GM19438 (cell line): ENCODE measurements around the gene JOSD2.

Experiments
- ATAC-seq: cut with Tn5 transposase; IDR thresholded peaks from one replicate; pipeline ENCODE4 v1.9.1; 2021; ENCODE audit warnings: low read depth; ENCODE audit not compliant: unreplicated experiment

The JOSD2 gene

DNA sequence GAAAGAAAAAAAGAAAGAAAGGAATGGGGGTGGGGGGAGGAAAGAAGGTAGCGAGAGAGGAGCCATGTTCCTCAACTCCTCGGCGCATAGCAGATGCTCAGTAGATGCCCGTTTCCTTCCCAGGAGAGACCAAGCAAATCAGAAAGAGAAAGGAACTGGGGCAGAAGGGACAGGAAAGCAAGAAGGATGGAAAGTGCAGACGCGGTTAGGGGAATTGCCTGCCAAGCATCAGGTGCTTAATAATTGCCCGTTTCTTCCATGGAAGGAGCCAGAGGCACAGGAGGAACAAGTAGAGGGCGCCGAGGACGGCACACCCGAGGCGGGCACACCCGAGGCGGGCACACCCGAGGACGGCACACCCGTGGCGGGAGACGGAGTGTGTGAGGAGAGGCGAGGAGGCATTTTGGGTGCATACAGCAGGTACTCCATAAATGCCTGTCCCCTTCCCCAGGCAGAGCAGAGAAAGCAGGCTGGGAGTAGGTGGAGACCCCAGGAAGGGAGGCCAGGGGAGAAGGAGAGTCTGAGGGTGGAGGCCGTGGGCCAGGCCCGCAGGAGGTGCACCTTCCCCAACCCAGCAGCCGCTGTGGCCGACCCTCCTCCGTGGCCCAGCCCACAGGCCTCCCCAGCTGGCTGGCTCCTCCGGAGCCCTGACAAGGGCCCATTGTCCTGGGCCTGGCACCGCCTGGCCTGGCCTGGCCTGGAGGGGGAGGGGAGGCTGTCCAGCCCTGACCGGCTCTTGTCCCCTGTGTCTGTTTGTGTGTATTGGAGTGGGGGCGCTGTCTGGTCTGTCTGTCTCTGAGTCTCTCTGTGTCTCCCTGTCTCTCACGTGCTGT, 14.6 kb downstream of the JOSD2 start:
- no peak for ATAC-seq

DNA sequence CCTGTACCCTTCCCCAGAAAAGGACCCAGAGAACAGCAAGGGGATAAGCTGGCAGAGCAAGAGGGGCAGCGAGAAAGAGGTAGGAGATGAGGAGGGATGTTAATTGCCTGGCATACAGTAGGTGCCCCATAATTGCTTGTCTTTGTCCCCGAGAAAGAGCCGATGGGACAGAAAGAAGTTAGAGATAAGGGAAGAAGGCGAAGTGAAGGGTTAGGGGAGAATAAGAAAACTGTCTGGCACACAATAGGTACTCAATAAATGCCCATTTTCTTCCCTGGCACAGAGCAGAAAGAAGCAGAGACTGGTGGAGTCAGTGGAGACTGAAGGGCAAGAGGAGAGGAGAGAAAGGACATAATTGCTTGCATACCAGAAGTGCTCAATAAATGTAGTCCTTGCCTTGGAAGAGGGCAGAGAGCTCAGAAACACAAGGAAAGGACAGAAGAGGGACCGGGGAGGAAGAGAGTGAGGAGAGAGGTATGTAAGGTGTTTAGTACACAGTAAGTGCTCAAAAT, 15.9 kb downstream of the JOSD2 start:
- no peak for ATAC-seq

DNA sequence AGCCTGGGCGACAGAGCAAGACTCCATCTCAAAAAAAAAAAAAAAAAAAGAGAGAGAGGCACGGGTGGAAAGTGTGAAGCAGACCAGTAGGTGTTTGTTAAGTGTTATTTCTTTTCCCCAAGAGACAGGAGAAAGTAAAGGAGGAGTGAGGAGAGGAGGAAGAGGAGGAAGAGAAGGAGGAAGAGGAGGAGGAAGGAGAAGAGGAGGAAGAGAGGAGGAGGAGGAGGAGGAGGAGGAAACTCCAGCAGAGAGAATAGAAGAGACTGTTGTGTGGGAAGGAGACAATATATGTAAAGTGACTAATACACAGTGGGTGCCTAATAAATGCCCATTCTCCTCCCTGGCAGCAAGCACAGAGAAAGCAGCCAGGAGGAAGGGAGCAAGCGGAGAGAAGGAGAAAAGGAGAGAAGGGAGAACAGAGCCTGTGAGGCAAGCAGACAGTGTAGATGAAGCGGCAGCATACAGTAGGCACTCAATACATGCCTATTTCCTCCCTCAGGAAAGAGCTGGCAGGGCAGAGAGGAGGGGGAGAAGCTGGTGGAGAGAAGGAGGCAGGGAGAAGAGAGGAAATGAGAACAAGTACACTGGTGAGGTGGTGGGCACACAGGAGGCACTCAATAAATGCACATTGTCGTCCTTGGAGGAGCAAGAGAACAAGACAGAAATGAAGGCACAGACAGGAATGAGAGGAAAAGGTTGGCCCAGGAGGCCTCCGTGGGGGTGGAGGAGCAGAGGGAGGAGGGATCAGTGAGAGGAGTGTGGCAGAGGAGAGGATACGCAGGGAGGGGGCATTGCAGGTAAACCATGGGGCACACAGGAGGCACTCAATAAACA, 16.6 kb downstream of the JOSD2 start:
- no peak for ATAC-seq

DNA sequence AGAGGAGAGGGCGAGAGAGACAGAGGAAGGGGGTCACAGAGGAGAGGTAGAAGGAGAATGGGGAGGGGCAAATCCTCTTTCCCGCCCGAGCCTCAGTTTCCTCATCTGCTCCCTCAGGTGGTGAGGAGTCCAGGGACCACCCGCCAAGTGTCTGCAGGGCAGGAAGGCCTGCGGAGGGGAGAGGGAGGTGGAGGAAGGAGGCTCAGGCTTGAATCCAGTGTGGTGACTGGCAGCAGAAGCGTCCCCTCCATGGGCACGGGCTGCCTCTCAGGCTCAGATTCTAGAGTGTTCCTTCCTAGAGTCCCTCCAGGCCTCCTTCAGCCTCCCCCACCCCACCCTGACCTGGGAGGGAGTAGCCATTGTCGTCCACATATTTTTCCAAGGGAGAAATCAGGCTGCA, 17.8 kb downstream of the JOSD2 start:
- ATAC-seq: no peak

DNA sequence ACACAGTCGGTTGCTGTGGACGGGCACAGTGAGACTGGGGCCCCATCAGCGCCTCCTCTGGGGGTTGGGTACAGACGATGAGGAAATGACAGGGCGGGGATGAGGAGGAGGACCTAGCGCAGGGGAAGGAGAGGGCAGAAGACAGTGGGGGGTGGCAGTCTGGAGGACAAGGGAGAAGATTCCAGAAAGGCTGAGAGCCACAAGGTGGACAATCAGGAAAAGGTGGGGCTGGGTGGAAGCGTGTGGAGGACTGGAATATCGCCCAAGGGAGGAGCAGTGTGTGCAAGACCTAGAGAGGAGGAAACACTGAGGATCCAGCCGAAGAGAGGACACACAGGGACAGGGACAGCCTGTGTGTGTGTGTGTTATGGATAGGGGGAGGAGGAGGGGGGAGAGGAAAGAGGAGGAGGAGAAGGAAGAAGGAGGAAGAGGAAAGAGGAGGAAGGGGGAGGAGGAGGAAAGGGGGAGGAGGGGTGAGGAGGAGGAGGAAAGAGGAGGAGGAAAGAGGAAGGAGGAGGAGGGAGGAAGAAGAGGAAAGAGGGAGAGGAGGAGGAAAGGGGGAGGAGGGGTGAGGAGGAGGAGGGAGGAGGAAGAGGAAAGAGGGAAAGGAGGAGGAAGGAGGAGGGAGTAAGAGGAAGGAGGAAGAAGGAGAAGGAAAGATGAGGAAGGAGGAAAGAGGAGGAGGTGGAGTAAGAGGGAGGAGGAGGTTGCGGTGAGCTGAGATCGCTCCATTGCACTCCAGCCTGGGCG, 18.5 kb downstream of the JOSD2 start:
- ATAC-seq: no peak

DNA sequence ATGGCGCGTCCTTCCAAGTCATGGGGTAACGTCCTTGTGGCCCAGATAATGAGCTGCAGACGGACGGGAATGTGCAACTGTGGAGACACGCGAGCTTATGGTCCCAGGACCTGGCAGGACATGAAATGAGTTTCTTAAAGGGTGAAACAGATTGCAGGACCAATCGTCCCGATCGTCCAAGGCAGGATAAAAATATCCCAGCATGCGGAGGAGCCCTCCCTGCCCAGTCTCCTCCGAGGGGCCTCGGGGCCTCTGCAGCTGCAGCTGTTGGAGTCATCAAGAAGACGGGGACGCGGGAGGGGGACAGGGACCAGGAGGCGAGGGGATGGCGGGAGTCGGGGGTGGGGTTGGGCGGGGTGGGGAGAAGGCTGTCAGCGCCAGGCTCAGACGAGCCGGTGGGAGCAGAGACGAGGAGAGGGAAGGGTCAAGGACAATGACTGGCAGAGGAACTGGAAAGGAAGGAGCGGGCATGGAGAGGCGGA, 20.0 kb downstream of the JOSD2 start:
- no peak for ATAC-seq

DNA sequence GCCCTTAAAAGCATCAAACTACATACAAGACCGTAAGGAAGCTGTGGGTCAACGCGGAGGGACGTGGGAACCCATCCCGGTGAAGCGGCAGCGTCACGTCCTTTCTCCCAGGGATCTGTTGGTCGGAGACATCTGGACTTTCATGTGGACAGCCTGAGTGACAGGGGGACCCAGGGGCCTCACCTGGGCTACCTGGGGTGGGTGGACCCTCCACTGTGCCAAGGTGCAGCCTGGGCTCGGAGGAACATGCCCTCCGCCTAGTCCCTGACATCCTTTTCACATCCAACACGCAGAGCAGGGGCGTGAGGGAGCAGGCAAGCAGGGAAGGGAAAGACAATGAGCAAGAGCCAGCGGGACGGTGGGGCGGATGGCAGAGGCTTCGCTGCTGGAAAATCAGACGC, 20.6 kb downstream of the JOSD2 start:
- ATAC-seq: no peak

DNA sequence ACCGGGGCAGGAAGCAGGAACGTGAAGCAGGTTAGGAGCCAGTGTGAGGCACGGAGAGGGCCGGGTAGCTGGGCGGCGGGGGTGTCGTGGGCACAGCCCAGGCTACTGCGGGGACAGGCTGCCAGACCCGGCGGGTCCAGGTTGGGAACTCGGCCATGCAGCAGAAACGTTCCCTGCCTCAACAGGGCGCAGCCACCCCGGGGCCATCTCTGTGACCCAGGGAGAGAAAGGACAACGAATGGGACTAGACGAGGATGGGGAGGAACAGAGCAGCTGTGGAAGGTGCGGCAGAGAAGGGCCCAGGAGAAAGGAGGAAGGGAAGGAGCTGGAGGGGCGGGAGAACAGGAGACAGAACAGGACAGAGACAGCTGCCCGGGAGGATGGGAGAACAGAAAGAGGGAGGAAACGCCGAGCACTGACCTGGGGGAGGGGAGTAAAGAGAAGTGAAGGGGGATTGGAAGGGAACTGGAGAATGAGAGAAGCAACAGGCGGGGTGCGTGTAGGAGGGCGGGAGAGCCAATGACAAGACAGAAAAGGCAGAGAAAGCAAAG, 21.5 kb downstream of the JOSD2 start:
- no peak for ATAC-seq

DNA sequence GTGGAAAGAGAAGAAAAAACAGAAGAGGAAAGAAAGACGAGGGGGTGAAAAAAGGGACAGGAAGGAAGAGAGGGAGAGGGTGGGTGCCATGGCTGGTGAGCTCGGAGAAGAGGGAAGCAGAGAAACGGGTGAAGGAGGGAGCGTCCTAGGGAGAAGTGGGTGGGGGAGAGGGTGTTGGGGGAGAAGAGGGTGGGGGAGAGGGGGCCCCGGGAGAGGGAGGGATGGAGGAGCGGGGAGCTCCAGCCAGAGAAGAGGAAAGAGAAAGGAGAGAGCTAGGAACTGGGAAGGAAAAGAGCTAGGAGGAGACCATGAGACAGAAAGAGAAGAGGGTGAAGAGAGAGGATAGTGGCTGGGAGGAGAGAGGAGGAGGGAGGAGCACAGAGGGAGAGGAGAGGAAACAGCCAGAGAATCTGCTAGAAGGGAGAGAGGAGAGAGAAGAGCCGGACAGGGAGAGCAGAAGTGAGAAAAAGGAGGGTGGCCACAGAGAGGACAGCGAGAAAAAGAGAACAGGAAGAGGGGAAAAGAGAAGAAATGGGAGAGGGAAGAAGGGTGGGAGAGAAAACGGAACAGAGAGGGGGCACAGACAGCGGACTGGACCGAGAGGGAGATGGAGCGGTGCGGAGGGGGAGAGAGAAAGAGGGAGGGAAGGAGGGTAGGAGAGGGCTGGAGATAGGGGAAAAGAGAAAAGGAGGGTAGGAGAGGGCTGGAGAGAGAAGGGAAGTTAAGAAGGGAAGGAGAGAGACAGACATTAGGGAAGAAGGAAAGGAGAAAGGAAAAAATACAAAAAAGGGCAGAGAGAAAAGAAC, 22.4 kb downstream of the JOSD2 start:
- no peak for ATAC-seq

DNA sequence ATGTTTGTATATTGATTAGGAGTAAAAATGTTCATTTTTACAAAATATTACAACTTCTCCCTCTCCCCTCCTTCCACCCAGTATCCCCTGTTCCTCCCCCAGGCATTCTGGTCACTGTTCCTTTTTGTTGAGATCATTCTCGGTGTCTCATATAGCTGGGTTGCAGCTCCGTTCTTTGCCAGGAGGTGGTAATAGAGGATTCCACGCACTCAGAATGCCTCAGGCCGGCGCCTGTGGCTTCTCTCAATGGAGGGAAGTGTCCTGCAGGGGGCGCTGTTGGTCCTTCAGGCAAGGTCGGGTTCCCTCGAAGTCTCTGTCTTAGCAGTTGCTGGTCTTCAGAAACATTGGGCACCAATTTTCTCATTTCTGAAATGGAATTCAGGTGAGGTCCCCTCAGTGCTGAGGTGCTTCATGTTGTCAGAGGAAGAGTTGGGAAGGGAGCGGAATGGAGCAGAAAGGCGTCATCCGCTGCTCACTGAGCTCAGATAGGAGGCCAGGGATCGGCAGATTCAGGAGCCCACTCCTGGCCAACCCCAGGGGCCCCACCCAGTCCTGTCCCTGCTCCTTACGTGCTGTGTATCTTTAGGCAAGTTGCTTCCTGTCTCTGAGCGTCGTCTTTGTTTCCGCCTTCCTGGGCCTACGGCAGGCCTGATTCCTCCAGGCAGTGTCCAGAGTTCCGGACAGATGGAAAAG, 24.0 kb downstream of the JOSD2 start:
- ATAC-seq: no peak

DNA sequence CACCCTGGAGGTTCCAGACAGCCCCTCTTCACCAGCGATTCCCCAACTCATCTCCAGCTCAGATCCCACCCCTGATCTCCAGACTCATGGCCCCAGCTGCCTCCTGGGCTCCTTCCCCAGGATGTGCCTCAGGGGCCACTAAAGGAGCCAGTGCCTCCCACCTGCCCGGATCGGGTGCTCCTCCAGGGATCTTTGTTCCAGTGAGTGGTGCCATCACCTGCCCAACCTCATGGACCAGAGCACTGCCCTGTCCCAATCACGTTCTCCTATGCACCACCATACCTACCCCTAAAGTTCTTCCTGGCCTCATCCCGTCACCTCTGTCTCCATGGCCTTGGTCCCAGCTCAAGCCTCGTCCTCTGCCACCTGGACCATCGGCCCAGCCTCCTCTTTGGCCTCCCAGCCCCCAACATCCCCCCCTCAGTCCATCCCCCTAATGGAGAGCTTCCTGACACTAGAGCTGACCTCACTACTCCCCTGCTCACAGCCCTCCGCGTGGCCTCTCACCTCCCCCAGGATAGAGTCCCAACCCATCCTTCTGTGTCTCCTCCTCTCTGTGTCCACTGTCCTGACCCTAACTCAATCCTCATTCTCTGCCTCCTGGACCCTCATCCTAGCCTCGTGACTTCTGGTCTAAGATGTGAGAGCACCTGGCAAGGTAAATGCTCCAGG, 25.6 kb downstream of the JOSD2 start:
- no peak for ATAC-seq

DNA sequence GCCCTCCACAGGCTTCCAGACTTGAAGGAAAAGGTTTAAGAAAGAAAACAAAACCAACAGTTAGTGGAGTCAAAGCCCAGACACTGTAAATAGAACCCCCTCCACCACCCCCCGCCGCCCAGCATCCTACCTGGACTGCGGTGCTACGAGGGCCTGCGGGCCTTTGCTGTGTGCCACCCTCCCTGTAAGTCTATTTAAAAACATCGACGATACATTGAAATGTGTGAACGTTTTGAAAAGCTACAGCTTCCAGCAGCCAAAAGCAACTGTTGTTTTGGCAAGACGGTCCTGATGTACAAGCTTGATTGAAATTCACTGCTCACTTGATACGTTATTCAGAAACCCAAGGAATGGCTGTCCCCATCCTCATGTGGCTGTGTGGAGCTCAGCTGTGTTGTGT, 28.1 kb downstream of the JOSD2 start:
- ATAC-seq: no peak

DNA sequence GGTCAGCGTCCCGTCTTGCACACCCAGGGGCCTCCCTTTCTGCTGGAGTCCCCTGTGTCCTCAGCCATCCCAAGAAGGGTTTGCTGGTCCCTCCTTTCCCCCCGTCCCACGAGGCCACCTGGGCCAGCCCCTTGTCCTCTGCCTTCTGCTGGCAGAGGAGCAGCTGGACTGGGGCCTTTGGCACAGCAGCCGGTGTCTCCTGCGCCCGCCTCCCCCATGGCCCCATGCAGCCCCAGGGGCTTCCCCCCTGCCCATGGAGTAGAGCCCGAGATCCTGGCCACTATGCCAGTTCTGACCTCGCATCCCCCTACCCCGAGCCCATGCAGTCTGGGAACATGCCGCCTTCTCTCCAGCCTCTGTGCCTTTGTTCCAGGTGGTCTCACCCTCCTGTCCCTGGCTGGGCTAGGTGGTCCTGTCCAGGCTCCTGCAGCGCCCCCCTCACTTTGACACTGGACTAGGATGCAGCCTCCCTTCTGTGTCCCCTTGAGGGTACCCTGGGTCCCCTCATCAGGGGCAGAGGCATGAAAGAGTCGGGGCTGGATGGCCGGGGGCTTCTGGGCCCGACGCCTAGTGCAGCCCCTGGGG, 28.6 kb downstream of the JOSD2 start:
- ATAC-seq: no peak

DNA sequence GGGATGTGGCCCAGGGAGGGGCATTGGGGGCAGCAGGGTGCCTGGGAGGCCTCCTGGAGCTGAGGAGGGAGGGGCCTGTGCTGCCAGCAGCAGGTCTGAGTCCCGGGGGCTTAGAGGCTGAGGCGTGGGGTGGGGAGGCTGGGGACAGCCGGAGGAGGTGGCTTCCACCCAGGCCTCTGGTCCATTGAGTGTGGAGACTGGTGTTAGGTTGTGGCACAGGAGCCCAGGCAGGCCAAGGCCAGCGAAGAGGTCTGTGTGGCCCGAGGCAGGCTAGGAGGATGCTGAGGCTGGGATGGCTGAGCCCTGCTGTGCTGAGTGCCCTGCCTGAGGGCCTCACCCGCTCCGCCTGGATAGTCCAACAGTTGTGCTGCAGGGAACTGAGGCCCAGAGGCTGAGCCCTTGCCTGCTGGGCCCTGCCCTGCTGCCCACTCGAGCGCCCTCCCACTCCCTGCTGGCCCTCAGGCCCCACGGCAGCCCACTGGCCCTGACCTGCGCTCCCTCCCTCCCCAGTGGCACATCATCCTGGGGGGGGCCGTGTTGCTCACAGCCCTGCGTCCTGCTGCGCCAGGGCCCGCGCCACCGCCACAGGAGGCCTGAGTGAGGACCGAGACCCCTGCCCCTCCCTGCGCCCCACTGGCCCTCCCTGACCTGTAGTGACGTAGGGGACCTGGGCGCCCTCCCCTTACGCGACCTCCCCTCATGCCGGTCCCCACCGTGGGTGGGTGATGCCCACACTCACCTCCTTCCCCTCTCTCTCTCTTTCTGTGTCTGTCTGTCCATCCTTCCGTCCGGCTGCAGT, 29.4 kb downstream of the JOSD2 start:
- ATAC-seq: no peak

DNA sequence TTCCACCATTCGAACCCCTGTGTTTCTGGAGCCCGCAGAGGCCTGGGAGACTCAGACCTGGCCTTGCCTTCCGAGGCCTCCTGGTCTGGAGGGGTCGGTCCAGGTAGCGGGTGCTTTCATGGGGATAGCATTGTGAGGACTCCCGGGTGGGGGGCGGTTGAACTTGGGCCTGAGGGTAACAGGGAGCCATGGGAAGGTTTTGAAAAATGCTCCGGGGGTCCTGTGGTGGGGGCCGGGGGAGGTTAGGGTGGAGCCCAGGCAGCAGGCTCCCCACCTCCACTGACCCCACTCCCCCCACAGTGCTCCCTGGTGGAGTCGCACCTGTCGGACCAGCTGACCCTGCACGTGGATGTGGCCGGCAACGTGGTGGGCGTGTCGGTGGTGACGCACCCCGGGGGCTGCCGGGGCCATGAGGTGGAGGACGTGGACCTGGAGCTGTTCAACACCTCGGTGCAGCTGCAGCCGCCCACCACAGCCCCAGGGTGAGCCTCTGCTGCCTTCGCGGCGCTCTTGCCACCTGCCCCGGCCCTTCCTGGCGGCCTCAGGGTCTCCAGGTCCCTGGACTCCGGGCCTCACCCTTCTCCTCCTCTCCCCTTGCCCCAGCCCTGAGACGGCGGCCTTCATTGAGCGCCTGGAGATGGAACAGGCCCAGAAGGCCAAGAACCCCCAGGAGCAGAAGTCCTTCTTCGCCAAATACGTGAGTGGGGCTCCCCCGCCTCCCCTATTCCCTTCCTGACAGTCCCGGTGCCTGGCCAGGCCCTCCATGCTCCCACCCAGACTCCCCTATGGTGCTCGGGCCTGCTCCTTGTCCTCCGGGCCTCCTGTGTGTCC, 30.5 kb downstream of the JOSD2 start:
- ATAC-seq: no peak

DNA sequence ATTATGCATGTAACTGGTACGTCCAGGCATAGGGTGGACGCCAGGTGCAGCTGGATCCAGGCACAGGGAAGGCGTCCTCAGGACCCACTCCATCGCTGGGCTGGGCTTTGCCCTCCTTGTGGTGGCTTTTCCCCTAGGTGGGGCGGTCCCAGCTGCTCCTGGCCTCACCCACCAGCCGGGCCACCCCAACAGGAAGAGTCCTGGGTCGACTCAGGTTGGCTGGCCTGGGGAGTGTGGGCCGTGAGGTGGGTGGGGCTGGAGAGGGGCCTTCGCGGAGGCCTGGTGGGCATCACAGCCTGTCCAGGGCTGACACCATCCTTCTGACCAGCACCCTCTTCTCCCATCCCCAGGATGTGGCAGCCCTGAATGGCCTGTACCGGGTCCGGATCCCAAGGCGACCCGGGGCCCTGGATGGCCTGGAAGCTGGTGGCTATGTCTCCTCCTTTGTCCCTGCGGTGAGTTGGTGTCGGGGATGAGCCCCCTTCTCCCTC, 31.2 kb downstream of the JOSD2 start:
- ATAC-seq: no peak
